Body of pancreas (tissue), 4 donors: ENCODE data around the gene TBL1XR1. TPM values are rescaled to one million over a fixed set of nuclear protein-coding genes. Genes with fewer than 3 reads are reported as not detected.

ENCODE experiments used
- ATAC-seq: fragments of 150-250 bp; one replicate; pipeline ENCODE4 v1.9.1; 2016
- DNase-seq, 4 donors: peaks; one replicate each; pipeline ENCODE4 v3.0.0-alpha.2; 2019
- H3K27ac ChIP-seq, 4 donors: fragments of 200-600 bp; sonication (generic); 1 replicate in 3 of 4; 2 replicates in 1 of 4; pipeline versions ENCODE4 v1.5.1 to v1.6.1; 2016 to 2019; ENCODE audit warnings: mild to moderate bottlenecking in 1 of 4, mixed read lengths in 1 of 4, moderate library complexity in 1 of 4
- H3K27me3 ChIP-seq, 2 donors: fragments of 200-600 bp; sonication (generic); one replicate each; pipeline ENCODE4 v1.6.0; 2016; ENCODE audit warnings: mild to moderate bottlenecking in 1 of 2
- H3K36me3 ChIP-seq, 2 donors: fragments of 200-600 bp; sonication (generic); replicated peaks in 1 of 2; 2 replicates each; pipeline ENCODE4 v1.5.1; 2016; ENCODE audit warnings: low read depth in 2 of 2; ENCODE audit not compliant: insufficient read depth in 1 of 2
- H3K4me1 ChIP-seq: fragments of 200-600 bp; sonication (generic); one replicate; pipeline ENCODE4 v1.6.0; 2016
- H3K4me3 ChIP-seq, 2 donors: fragments of 200-600 bp; sonication (generic); 1 replicate in 1 of 2; 2 replicates in 1 of 2; pipeline ENCODE4 v1.5.1; 2016 to 2019
- H3K9me3 ChIP-seq, 3 donors: fragments of 200-600 bp; sonication (generic); 1 replicate in 2 of 3; 2 replicates in 1 of 3; pipeline ENCODE4 v1.5.1; 2016
- POLR2A ChIP-seq, 3 donors: fragments of 450-650 bp; IDR thresholded peaks; one replicate each; pipeline ENCODE4 v1.6.1; 2016; ENCODE audit warnings: antibody characterized with exemption in 3 of 3, mild to moderate bottlenecking in 2 of 3
- WGBS, 2 donors: methylation state at CpG; one replicate each; pipeline ENCODE4 v1.1.5; 2017; 5-methylcytosine and 5-hydroxymethylcytosine counted together
- intact Hi-C: fragments of 100-400 bp; cut with DNase I; formaldehyde crosslinking; loops from one replicate; pipeline ENCODE4 v1.15.1; 2023
- total RNA-seq, 2 donors: library from RNA; depleted of rRNA; stranded (reverse); fragments of >200 nt; gene quantifications; one replicate each; pipeline ENCODE4 v1.1.0, GENCODE V29; 2016
- TF ChIP-seq, protein P1 (sequence below), 7 experiments: fragments of 450-650 bp in 4 of 7; fragments of 200-600 bp in 3 of 7; sonication (generic) in 3 of 7; IDR thresholded peaks; one replicate each; pipeline ENCODE4 v1.5.1; 2016 to 2019; ENCODE audit warnings: antibody characterized with exemption in 7 of 7

The TBL1XR1 gene
- total RNA-seq, 2 donors from 2014 or later = 34.3 to 57.9 TPM

DNA sequence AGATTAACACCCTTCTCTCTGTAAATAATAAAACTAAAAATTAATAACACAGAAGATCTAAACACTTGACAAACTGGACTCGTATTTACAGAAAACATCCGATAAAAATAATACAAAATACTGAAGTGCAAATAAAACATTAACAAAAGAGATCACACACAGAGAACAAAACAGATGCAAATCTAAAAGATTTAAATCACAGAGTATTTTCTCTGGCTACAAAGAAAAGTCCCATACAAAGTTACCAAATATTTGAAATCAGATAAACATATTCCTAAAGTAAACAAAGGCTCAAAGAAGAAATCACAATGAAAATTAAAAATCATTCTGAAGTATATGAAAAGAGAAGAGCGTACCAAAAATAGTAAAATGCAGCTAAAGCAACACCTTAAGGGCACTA lies 42.5 kb downstream of the TBL1XR1 start:
- DNase-seq (no peak), ATAC-seq (no peak)
- Histone ChIP-seq H3K27ac (peak overlapping the region in 1 of 4 donors; percentile 20), H3K4me1 (peaks cover 41% of the 10 kb centered on the region), H3K27me3 (no peaks in the 10 kb centered on the region), H3K9me3 (no peaks in the 10 kb centered on the region), H3K4me3 (no peak overlapping the region), H3K36me3 (no peaks in the 10 kb centered on the region)
- intact Hi-C loops = no loop called here
- TF ChIP-seq, protein P1, sequence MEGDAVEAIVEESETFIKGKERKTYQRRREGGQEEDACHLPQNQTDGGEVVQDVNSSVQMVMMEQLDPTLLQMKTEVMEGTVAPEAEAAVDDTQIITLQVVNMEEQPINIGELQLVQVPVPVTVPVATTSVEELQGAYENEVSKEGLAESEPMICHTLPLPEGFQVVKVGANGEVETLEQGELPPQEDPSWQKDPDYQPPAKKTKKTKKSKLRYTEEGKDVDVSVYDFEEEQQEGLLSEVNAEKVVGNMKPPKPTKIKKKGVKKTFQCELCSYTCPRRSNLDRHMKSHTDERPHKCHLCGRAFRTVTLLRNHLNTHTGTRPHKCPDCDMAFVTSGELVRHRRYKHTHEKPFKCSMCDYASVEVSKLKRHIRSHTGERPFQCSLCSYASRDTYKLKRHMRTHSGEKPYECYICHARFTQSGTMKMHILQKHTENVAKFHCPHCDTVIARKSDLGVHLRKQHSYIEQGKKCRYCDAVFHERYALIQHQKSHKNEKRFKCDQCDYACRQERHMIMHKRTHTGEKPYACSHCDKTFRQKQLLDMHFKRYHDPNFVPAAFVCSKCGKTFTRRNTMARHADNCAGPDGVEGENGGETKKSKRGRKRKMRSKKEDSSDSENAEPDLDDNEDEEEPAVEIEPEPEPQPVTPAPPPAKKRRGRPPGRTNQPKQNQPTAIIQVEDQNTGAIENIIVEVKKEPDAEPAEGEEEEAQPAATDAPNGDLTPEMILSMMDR (IDR thresholded peaks at IDR 0.05) = no peak
- TF ChIP-seq POLR2A (IDR thresholded peaks at IDR 0.05) = no peak
- WGBS, 2 donors = 31 to 37% methylated on average over 3 of the region's 3 CpGs

DNA sequence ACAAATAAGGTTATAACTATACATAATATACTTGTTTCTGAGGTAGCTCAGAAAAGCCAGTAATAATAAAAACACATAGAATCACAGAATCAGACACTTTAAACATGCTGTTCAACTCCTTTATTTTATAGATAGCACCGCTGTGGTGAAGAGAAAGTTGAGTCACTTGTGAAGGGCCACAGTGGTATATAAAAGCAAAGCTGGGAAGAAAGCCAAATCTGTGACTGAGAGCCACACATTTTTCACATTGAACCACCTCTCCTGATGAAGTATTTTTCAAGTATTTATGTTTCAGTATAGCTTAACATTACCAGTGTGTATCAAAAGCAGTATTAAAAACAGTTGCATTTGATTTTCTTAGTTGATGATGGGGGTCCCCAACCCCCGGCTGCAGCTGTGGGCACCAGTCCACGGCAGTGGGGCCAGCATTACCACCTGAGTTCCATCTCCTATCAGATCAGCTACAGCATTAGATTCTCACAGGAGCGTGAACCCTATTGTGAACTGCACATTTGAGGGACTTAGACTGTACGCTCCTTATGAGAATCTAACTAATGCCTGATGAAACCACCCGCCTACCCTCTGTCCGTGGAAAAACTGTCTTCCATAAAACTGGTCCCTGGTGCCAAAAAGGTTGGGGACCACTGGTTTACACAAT lies 46.2 kb downstream of the TBL1XR1 start:
- peak overlapping the region in 2 of 4 donors; percentile 5 to 12 for H3K27ac ChIP-seq
- TF ChIP-seq, protein P1 (IDR thresholded peaks at IDR 0.05) = no peak
- no peak for TF ChIP-seq POLR2A (IDR thresholded peaks at IDR 0.05)
- DNase-seq (no peak), ATAC-seq (no peak)
- H3K27me3 ChIP-seq = no peaks in the 10 kb centered on the region
- WGBS, 2 donors = 72 to 73% methylated on average over 7 of the region's 7 CpGs
- H3K4me3 ChIP-seq = no peak overlapping the region
- intact Hi-C loops = no loop called here
- H3K36me3 ChIP-seq = no peaks in the 10 kb centered on the region
- no peaks in the 10 kb centered on the region for H3K9me3 ChIP-seq
- H3K4me1 ChIP-seq = peaks cover 44% of the 10 kb centered on the region

DNA sequence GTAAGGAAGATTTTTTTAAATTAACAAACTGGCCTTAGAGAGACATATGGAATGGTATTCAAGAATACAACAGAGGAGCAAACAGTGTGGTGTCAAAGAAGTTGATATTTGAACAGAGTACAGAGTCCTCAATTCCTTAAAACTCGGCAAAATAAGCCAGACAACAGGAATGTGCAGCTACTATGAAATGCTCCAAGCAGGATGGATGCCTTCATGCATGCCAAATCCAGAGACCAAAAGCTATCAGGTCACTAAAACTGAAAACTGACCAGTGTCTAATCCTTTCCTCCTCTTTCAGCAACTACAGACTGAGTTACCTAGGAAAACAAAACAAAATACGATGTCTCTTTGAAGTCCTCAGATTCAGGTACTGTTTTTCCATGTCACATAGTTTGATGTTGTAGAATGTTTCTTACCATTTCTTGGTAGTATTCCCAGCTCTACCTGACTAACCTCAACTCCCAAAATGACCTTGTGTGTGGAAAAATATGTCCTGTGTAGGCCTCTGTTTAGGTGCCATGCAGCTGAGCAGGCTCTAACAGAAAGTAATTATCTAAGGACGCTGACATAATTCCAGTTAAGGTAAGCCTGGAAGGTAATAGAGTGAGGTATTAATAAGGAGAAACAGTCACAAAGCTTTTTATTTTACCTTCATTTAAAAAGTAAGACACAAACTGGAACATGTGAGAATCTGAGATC lies 46.9 kb downstream of the TBL1XR1 start:
- ATAC-seq (peak; percentile 68), DNase-seq (no peak)
- peaks cover 51% of the 10 kb centered on the region for H3K4me1 ChIP-seq

DNA sequence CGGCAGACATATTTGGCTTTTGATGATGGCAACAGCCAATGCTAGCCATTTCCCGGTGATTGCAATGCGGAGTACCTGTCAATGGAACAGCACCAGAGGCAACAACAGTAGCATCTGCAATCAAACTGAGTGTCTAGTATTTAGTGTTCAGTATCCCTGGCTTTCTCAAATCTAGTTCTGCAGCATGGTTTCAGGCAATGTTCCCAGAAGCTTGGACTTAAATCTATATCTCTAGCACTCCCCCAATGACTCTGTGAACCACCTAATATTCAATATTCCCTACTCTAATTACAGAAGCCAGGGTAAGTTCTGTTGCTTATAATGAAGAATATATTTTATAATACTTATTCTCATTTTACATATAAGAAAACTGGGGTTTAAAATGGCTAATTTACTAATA lies 48.2 kb downstream of the TBL1XR1 start:
- Histone ChIP-seq H3K27ac (no peak overlapping the region), H3K36me3 (no peaks in the 10 kb centered on the region), H3K9me3 (no peaks in the 10 kb centered on the region), H3K4me1 (peaks cover 45% of the 10 kb centered on the region), H3K4me3 (no peak overlapping the region), H3K27me3 (no peaks in the 10 kb centered on the region)
- intact Hi-C loops = no loop called here
- no peak for TF ChIP-seq POLR2A (IDR thresholded peaks at IDR 0.05)
- TF ChIP-seq, protein P1 (IDR thresholded peaks at IDR 0.05) = no peak
- ATAC-seq (no peak), DNase-seq (no peak)
- 90 to 94% methylated on average over 3 of the region's 3 CpGs for WGBS, 2 donors

More for the DNA sequence above, 46.9 kb downstream of the TBL1XR1 start:
- TF ChIP-seq POLR2A (IDR thresholded peaks at IDR 0.05) = no peak
- TF ChIP-seq, protein P1 (IDR thresholded peaks at IDR 0.05) = no peak
- 3 to 22% methylated on average over 3 of the region's 3 CpGs for WGBS, 2 donors
- H3K9me3 ChIP-seq = no peaks in the 10 kb centered on the region
- H3K36me3 ChIP-seq = no peaks in the 10 kb centered on the region
- no peaks in the 10 kb centered on the region for H3K27me3 ChIP-seq
- H3K27ac ChIP-seq = peak overlapping the region in 3 of 4 donors; percentile 5 to 22 (median 12)
- H3K4me3 ChIP-seq = no peak overlapping the region
- intact Hi-C loops = no loop called here
